HG02763 (cell line): ENCODE measurements around the gene HFE.
"Not testable (repeated sequence)": the region's sequence is repeated elsewhere in the genome, so short reads cannot be mapped to it uniquely, and the experiment has no call there.

Source experiments
- ATAC-seq: cut with Tn5 transposase; IDR thresholded peaks from one replicate; pipeline ENCODE4 v1.9.1; 2021; ENCODE audit warnings: mild to moderate bottlenecking, moderate library complexity; ENCODE audit not compliant: unreplicated experiment

Gene HFE, protein sequence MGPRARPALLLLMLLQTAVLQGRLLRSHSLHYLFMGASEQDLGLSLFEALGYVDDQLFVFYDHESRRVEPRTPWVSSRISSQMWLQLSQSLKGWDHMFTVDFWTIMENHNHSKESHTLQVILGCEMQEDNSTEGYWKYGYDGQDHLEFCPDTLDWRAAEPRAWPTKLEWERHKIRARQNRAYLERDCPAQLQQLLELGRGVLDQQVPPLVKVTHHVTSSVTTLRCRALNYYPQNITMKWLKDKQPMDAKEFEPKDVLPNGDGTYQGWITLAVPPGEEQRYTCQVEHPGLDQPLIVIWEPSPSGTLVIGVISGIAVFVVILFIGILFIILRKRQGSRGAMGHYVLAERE

GRCh38 chr6:26087284-26088115 is at the start of gene HFE:
Gene HFE (plus strand): TSS chr6:26087429. CDS start chr6:26087441, 12 bp downstream.
- no peak for ATAC-seq

DNA sequence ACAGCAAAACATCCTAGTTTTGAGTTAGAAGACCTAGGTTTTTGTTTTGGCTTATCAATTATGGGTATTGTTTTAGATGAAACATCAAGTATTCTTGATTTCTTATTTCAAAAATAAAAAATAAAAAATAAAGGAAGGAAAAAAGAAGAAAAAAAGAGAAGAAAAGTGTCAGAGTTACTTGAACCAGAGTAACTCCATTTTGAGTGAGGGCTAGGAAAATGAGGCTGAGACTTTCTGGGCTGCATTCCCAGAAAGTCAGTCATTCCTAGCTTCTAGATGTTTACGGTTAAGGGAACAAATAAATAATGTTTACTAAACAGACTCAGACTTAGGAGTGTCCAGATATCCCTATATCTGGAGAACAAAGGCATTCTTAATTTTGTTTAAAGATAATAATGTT is 45.3 kb upstream of the HFE start:
- ATAC-seq: no peak

- peak; percentile 65 for ATAC-seq
Measured at GRCh38 chr6:26043384-26044139, 43.7 kb upstream of the HFE start.

GRCh38 chr6:26044140-26045064 is 42.8 kb upstream of the HFE start:
- ATAC-seq: peak; percentile 28

DNA sequence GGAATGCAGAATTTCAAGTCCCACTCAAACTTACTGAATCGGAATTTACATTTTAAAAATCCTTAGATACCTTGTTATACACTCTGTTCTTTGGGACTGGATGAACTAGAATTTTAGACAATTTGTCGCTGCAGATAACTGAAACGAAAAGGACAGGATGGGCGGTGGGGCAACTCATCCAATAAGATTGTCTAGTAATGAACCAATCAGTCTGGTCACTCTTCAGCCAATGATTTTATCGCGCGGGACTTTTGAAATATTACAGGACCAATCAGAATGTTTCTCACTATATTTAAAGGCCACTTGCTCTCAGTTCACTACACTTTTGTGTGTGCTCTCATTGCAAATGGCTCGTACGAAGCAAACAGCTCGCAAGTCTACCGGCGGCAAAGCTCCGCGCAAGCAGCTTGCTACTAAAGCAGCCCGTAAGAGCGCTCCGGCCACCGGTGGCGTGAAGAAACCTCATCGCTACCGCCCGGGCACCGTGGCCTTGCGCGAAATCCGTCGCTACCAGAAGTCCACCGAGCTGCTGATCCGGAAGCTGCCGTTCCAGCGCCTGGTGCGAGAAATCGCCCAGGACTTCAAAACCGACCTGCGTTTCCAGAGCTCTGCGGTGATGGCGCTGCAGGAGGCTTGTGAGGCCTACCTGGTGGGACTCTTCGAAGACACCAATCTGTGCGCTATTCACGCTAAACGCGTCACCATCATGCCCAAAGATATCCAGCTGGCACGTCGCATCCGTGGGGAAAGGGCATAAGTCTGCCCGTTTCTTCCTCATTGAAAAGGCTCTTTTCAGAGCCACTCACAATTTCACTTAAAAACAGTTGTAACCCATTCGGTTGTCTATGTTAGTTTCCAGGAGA is 41.9 kb upstream of the HFE start:
- ATAC-seq: peak; percentile 49

- ATAC-seq: no peak
Measured at GRCh38 chr6:26045928-26046368, 41.3 kb upstream of the HFE start.

- not testable (repeated sequence) for ATAC-seq
Measured at GRCh38 chr6:26047329-26047728, 39.9 kb upstream of the HFE start.

- ATAC-seq: no peak
Measured at GRCh38 chr6:26048590-26048989, 38.6 kb upstream of the HFE start.

DNA sequence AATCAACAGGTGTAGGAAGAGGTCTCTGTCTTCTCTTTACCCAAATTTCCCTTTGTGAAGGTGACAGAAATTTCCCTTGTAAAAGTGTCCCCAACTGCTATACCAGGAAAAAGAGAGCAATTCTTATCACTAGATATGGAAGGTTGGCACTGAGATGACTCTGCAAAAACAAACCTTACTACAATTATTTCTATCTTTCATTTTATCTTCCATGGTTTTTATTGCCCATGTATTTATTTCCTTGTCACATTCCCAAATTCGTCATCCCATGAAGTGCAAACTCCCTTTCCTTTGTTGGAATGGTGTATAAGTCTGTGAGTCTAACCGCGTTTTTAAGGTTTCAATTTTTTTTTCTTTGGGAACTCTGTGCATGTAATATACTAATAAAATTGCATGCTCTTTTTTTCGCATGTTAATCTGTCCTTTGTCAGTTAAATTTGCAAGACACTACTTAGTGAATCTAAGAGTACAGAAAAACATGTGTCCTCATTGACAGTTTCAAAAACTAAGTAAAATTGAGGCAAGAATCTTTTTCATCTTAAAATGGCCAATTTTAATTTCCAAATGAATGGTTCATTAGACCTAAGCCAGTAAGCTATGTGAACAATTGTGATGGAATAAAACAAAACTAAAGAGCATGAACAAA is 35.4 kb upstream of the HFE start:
- no peak for ATAC-seq

DNA sequence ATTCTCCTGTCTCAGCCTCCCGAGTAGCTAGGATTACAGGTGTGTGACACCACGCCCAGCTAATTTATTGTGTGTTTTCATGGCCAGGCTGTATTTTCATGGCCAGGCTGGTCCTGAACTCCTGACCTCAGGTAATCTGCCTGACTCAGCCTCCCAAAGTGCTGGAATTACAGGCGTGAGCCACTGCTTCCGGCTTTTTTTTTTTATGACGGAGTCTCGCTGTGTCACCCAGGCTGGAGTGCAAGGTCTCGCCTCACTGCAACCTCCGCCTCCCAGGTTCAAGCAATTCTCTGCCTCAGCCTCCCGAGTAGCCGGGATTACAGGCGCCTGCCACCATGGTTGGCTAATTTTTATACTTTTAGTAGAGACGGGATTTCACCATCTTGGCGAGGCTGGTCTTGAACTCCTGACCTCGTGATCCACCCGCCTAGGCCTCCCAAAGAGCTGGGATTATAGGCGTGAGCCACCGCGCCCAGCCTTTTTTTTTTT is 34.4 kb upstream of the HFE start:
- ATAC-seq: not testable (repeated sequence)

GRCh38 chr6:26053992-26054780 is 33.0 kb upstream of the HFE start:
- ATAC-seq: no peak

GRCh38 chr6:26054781-26055718 is 32.2 kb upstream of the HFE start:
- ATAC-seq: peak; percentile 47

DNA sequence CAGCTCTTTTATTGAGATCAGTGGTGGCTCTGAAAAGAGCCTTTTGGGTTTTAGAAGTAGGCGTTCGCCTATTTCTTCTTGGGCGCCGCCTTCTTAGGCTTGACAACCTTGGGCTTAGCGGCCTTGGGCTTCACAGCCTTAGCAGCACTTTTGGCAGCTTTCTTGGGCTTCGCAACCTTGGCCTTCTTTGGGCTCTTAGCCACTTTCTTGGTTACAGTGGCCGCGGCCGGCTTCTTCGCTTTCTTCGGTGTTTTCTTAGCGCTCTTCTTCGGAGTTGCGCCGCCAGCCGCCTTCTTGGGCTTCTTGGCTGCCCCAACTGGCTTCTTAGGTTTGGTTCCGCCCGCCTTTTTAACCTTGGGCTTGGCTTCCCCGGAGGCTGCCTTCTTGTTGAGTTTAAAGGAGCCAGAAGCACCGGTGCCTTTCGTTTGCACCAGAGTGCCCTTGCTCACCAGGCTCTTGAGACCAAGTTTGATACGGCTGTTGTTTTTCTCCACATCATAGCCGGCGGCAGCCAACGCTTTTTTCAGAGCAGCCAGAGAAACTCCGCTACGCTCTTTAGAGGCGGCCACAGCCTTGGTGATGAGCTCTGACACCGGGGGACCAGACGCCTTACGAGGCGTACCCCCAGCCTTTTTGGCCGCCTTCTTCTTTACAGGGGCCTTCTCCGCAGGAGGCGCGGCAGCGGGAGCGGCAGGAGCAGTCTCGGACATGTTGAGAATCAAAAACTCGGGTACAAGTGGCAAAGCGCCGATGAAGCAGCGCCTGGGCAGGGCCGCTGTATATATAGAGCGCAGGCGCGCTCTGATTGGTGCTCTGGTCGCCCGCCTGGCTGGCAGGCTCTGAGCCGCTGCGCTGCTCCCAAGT is 31.3 kb upstream of the HFE start:
- ATAC-seq: peak; percentile 76

DNA sequence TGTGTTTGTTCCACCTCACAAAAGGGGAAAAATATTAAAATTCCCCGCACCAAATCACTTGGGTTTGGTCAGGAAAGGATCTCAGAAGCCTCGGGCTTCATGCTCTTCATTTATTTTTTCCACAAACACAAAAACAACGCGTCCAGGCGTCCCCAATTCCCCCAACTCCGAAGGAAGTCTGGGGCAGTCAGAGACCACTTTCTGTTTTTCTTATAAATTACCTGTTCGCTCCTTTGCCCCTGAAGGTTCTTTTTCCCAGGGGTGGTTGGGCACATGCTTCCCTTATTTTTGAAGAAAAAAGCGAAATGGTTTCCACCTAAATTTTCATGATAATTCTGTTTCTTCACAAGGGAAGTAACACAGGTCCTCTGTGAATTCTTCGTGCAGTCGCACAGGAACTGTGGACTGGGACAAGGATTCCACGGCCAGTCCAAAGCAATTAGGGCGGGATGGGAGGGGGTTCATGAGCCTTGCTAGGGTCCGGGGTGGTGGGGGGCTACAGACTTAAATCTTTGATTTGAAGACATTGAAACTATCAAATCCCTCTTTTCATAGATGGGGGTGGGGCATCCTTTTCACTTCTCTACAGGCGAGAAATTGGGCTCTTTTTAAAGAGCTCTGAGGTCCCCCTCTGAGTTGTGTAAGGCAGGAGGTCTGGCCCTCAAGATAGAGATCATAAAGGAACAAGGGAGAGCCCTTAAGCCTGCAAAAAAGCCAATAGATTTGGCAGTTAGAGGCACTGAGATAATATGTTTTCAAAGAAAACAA is 30.5 kb upstream of the HFE start:
- no peak for ATAC-seq

DNA sequence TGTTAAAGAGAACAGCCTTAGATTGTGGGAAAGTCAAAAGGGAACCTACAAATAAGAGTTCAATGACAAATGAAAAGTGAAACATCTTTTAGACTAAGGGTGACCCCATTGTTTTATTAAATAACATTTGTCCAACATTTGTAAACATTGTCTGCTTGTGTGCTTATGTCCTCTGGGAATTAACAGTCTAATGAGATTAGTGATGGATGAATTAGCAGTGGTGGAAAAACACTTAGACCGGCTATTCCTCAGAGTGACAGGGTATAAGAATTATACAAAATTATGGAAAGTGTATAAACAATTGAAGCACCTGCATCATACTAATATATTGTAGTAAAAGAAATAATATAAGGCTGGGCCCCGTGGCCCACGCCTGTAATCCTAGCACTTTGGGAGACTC is 29.3 kb upstream of the HFE start:
- ATAC-seq: no peak
